Peyer's patch (tissue), 4 donors: ENCODE data around the gene OR2AK2.

Source experiments
- CTCF ChIP-seq, 6 experiments: fragments of 450-650 bp in 4 of 6; fragments of 200-600 bp in 2 of 6; sonication (generic) in 1 of 6; IDR thresholded peaks; one replicate each; pipeline ENCODE4 v1.5.1; 2017 to 2019; ENCODE audit warnings: antibody characterized with exemption in 6 of 6, mild to moderate bottlenecking in 3 of 6, moderate library complexity in 1 of 6
- POLR2A ChIP-seq, 2 donors: fragments of 450-650 bp; IDR thresholded peaks; one replicate each; pipeline ENCODE4 v1.5.1; 2017; ENCODE audit warnings: antibody characterized with exemption in 2 of 2, mild to moderate bottlenecking in 2 of 2, moderate library complexity in 2 of 2

- no peak for TF ChIP-seq CTCF (IDR thresholded peaks at IDR 0.05)
- TF ChIP-seq POLR2A (IDR thresholded peaks at IDR 0.05), result no peak
Measured at GRCh38 chr1:248015803-248016202, 50.8 kb downstream of the OR2AK2 start.
